A673 (cell line): ENCODE data around the gene LRRC15. TPM values are rescaled to one million over a fixed set of nuclear protein-coding genes. Genes with fewer than 3 reads are reported as not detected.

Source experiments
- BruUV-seq: library from RNA; stranded (reverse); fragments of 400-500 nt; replicated peaks from 2 replicates; lab custom pipeline; 2021; lab: Mats Ljungman, UMichigan
- CTCF ChIA-PET: fragments of 300-600 bp; sonication (Branson Sonifier 250); formaldehyde crosslinking; loops from one replicate; lab custom pipeline; 2022; ENCODE audit warnings: antibody characterized with exemption; lab: Charles Lee
- POLR2A ChIA-PET: fragments of 300-600 bp; sonication (Branson Sonifier 250); formaldehyde crosslinking; loops from one replicate; lab custom pipeline; 2022; ENCODE audit warnings: antibody characterized with exemption; ENCODE audit not compliant: low non-redundant PET; lab: Charles Lee
- DNase-seq: peaks from one replicate; pipeline ENCODE4 v3.0.0-alpha.2; 2015; ENCODE audit warnings: low spot score
- H3K27ac ChIP-seq: fragments of 200-600 bp; sonication (generic); 2 replicates; pipeline ENCODE4 v1.5.1; 2016; ENCODE audit warnings: mixed run types, low read depth, mild to moderate bottlenecking, mixed read lengths, antibody characterized with exemption, low read length; ENCODE audit not compliant: poor library complexity, severe bottlenecking
- H3K27me3 ChIP-seq: fragments of 200-600 bp; sonication (generic); replicated peaks from 2 replicates; pipeline ENCODE4 v1.6.1; 2017; ENCODE audit warnings: mixed run types, low read depth, mild to moderate bottlenecking, mixed read lengths, antibody characterized with exemption, low read length; ENCODE audit not compliant: insufficient read depth, poor library complexity
- H3K36me3 ChIP-seq: fragments of 200-600 bp; sonication (generic); 2 replicates; pipeline ENCODE4 v1.6.1; 2016; ENCODE audit warnings: mixed run types, mild to moderate bottlenecking, mixed read lengths, antibody characterized with exemption, low read length; ENCODE audit not compliant: insufficient read depth, poor library complexity, severe bottlenecking
- H3K4me1 ChIP-seq: fragments of 200-600 bp; sonication (generic); 2 replicates; pipeline ENCODE4 v1.6.1; 2017; ENCODE audit warnings: mixed run types, mild to moderate bottlenecking, mixed read lengths, antibody characterized with exemption, low read length; ENCODE audit not compliant: insufficient read depth, poor library complexity, severe bottlenecking
- H3K4me3 ChIP-seq: fragments of 200-600 bp; sonication (generic); 2 replicates; pipeline ENCODE4 v1.5.1; 2016; ENCODE audit warnings: low read depth, mixed run types, mild to moderate bottlenecking, mixed read lengths, low read length; ENCODE audit not compliant: poor library complexity, severe bottlenecking
- H3K9me3 ChIP-seq: fragments of 200-600 bp; sonication (generic); 2 replicates; pipeline ENCODE4 v1.6.1; 2016; ENCODE audit warnings: mixed run types, low read depth, mild to moderate bottlenecking, mixed read lengths, antibody characterized with exemption, low read length; ENCODE audit not compliant: poor library complexity, severe bottlenecking
- CTCF ChIP-seq: fragments of 300-800, 200-600 bp; sonication (generic); conservative IDR thresholded peaks from 2 replicates; pipeline ENCODE4 v1.5.1; 2017; ENCODE audit warnings: low read depth, mild to moderate bottlenecking, antibody characterized with exemption, low read length, moderate library complexity, mixed read lengths
- EZH2 ChIP-seq: fragments of 200-600 bp; sonication (generic); IDR thresholded peaks from 2 replicates; pipeline ENCODE4 v1.6.1; 2017; ENCODE audit warnings: borderline replicate concordance, low read depth, mild to moderate bottlenecking, mixed read lengths, antibody characterized with exemption, low read length; ENCODE audit not compliant: poor library complexity, severe bottlenecking
- intact Hi-C: fragments of 100-400 bp; cut with micrococcal nuclease; formaldehyde crosslinking; loops from one replicate; pipeline ENCODE4 v1.10.0; 2022; ENCODE audit not compliant: unreplicated experiment
- total RNA-seq: library from RNA; stranded (reverse); gene quantifications from 2 replicates; pipeline ENCODE4 v1.2.3, GENCODE V29; 2021

The LRRC15 gene
- total RNA-seq, 1 experiment from 2014 or later = not detected

GRCh38 chr3:194364314-194364651, 5.3 kb downstream of the LRRC15 start:
- no peaks in the 10 kb centered on the region for H3K27me3 ChIP-seq
- no TSS peak for BruUV-seq
- H3K27ac ChIP-seq = no peak overlapping the region
- DNase-seq = no peak
- intact Hi-C loops = no loop called here
- ChIA-PET POLR2A (no interaction called here), CTCF (interaction anchor here (0.6 kb wide), 1 partner anchor 26 kb away, joined by 3 read pairs; no protein-coding TSS in a partner anchor)
- H3K9me3 ChIP-seq = no peaks in the 10 kb centered on the region
- TF ChIP-seq CTCF (no peak), EZH2 (no peak)
- H3K36me3 ChIP-seq = no peaks in the 10 kb centered on the region
- H3K4me1 ChIP-seq = peaks cover 10% of the 10 kb centered on the region
- H3K4me3 ChIP-seq = no peak overlapping the region

- BruUV-seq = no TSS peak
- TF ChIP-seq EZH2 = no peak
- TF ChIP-seq CTCF = no peak
Measured at GRCh38 chr3:194360568-194360967, 9.0 kb downstream of the LRRC15 start.

GRCh38 chr3:194357681-194358080, 11.9 kb downstream of the LRRC15 start:
- H3K27me3 ChIP-seq = no peaks in the 10 kb centered on the region
- no peaks in the 10 kb centered on the region for H3K4me1 ChIP-seq
- H3K9me3 ChIP-seq = no peaks in the 10 kb centered on the region
- intact Hi-C loops = no loop called here
- ChIA-PET CTCF (no interaction called here), POLR2A (interaction anchor here (0.6 kb wide), 1 partner anchor 26 kb away, joined by 4 read pairs; no protein-coding TSS in a partner anchor)
- no peak for DNase-seq
- no peaks in the 10 kb centered on the region for H3K36me3 ChIP-seq
- TF ChIP-seq EZH2 = no peak
- TF ChIP-seq CTCF = no peak
- no peak overlapping the region for H3K4me3 ChIP-seq
- BruUV-seq = no TSS peak
- no peak overlapping the region for H3K27ac ChIP-seq

More at GRCh38 chr3:194360568-194360967, 9.0 kb downstream of the LRRC15 start:
- Histone ChIP-seq H3K36me3 (no peaks in the 10 kb centered on the region), H3K27ac (no peak overlapping the region), H3K4me1 (peaks cover 10% of the 10 kb centered on the region), H3K27me3 (no peaks in the 10 kb centered on the region), H3K4me3 (no peak overlapping the region), H3K9me3 (no peaks in the 10 kb centered on the region)
- DNase-seq = no peak
- POLR2A ChIA-PET = no interaction called here
- intact Hi-C loops = no loop called here
- CTCF ChIA-PET = no interaction called here
